GM10248 (cell line): Measurements from ENCODE around the gene SH2B3.

Experiments used
- CTCF ChIA-PET: fragments of 300-600 bp; sonication (Branson Sonifier 250); formaldehyde crosslinking; extraction: SDS; loops from one replicate; lab custom pipeline; 2021; ENCODE audit warnings: antibody characterized with exemption; lab: Yijun Ruan, JAX
- POLR2A ChIA-PET: fragments of 350-650 bp; sonication (Branson Sonifier 250); formaldehyde crosslinking; extraction: SDS; loops from one replicate; lab custom pipeline; 2020; ENCODE audit warnings: antibody characterized with exemption; lab: Yijun Ruan, JAX
- DNase-seq: peaks from one replicate; pipeline ENCODE4 v3.0.0; 2012; ENCODE audit errors: extremely low spot score
- CTCF ChIP-seq: IDR thresholded peaks from 2 replicates; pipeline ENCODE4 v1.5.1; 2012; ENCODE audit warnings: mild to moderate bottlenecking, low read depth; ENCODE audit errors: extremely low read depth, missing control alignments, control extremely low read depth

Gene SH2B3

DNA sequence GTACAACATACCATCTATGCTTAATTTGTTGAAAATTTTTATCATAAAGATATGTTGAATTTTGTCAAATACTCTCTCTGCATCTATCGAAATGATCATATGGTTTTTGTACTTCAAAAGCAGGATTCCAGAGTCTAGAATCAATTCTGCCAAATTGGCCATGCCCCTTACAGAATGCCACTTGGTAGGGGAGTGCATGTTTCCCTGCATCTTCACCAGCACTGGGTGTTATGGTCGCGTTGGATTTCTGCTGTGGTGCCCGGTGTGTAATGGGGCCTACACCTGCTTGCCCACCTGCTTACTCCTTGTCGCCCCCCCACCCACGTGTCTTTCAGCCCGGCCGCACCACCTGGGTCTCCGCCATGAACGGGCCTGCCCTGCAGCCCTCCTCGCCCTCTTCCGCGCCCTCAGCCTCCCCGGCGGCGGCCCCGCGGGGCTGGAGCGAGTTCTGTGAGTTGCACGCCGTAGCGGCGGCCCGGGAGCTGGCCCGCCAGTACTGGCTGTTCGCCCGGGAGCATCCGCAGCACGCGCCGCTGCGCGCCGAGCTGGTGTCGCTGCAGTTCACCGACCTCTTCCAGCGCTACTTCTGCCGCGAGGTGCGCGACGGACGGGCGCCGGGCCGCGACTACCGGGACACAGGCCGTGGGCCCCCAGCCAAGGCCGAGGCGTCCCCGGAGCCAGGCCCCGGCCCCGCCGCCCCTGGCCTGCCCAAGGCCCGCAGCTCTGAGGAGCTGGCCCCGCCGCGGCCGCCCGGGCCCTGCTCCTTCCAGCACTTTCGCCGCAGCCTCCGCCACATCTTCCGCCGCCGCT lies 12.3 kb downstream of the SH2B3 start:
- no peak for DNase-seq
- TF ChIP-seq CTCF: no peak
- CTCF ChIA-PET: interaction anchor here (0.9 kb wide), 1 partner anchor 10 kb away, joined by 3 read pairs; no protein-coding TSS in a partner anchor
- POLR2A ChIA-PET: no interaction called here

DNA sequence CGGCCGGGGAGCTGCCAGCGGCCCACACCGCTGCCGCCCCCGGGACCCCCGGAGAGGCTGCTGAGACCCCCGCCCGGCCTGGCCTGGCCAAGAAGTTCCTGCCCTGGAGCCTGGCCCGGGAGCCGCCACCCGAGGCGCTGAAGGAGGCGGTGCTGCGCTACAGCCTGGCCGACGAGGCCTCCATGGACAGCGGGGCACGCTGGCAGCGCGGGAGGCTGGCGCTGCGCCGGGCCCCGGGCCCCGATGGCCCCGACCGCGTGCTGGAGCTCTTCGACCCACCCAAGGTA lies 12.8 kb downstream of the SH2B3 start:
- POLR2A ChIA-PET: no interaction called here
- CTCF ChIA-PET: interaction anchor here (0.9 to 1.6 kb wide), 2 partner anchors 9 to 33 kb away, joined by 3 to 4 read pairs; no protein-coding TSS in a partner anchor
- TF ChIP-seq CTCF: no peak
- no peak for DNase-seq

- CTCF ChIA-PET: interaction anchor here (0.9 to 1.6 kb wide), 5 partner anchors 10 to 32 kb away, joined by 3 to 4 read pairs (median 3); no protein-coding TSS in a partner anchor
These were observed 14.1 kb downstream of the SH2B3 start for GRCh38 chr12:111419784-111420183.

DNA sequence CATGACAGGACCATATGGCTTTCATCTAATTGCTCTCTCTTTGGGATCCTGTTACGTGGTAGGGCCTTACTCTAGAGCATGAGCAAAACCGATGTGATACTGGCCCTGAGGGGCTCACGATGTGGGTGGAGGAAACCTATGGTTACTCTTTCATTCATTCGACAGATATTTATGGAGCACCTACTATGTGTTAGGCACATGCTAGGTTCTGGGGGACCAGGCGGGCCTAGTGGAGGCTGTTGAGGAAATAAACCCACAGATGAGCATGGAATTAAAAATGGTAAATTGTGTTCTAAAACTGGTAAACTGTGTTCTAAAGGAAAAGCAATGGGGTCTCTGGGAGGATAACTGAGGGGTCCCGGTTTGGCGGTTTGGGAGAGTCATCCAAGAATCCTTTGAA lies 14.8 kb downstream of the SH2B3 start:
- CTCF ChIA-PET: interaction anchor here (44.4 kb wide), 1 partner anchor 16 kb away, joined by 1216 read pairs; the partner anchor contains the start of gene SH2B3
- no peak for DNase-seq
- no peak for TF ChIP-seq CTCF
- POLR2A ChIA-PET: interaction anchor here (0.6 kb wide), 1 partner anchor 800 kb away, joined by 3 read pairs; no protein-coding TSS in a partner anchor

More at GRCh38 chr12:111419784-111420183, 14.1 kb downstream of the SH2B3 start:
- DNase-seq: no peak
- POLR2A ChIA-PET: no interaction called here
- TF ChIP-seq CTCF: no peak

DNA sequence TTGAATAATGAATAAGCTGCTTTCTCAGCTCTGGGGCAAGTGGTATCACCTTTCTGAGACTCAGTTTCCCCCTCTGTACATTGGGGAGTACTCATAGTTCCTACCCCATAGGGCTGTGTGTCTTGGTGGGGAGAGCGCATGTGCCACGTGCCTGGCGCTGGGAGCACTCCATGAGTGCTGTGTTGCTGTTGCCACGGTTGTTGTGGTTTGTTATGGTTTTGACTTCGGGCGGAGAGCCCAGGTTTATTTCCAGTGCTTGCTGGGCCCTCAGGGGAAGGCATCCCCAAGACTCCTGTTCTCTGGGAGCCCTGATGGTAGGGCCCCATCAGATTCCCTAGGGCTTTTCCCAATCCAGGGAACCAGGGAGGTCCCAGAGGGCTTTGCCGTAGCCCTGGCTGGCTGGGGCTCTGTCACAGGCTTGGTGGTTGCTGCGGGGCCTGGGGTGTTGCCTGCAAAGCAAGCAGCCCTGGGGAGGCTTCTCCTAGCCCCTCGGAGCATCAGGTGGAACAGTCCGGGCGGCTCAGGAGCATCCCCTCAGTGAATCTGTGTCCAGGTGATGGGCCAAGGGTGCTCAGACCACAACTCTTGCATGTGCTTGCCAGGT lies 18.6 kb downstream of the SH2B3 start:
- POLR2A ChIA-PET: no interaction called here
- CTCF ChIA-PET: interaction anchor here (0.7 to 44.4 kb wide), 8 partner anchors 10 to 57 kb away, joined by 3 to 1216 read pairs (median 5); partner anchors contain the start of gene SH2B3
- no peak for DNase-seq
- TF ChIP-seq CTCF: no peak

GRCh38 chr12:111424793-111425251 lies 19.1 kb downstream of the SH2B3 start:
- DNase-seq: no peak
- peak; percentile 10 for TF ChIP-seq CTCF
- POLR2A ChIA-PET: no interaction called here
- CTCF ChIA-PET: interaction anchor here (0.7 to 44.4 kb wide), 9 partner anchors 10 to 58 kb away, joined by 3 to 1216 read pairs (median 3); partner anchors contain the start of gene SH2B3
